HCT116 (cell line): ENCODE results near the gene SCFD1. TPM values are rescaled to one million over a fixed set of nuclear protein-coding genes. Genes with fewer than 3 reads are reported as not detected.

Experiments used
- ATAC-seq: fragments of 200-7000 bp; cut with Tn5 transposase; 2 replicates; pipeline ENCODE4 v1.9.1; 2020; ENCODE audit warnings: mild to moderate bottlenecking, moderate library complexity
- BruUV-seq: library from RNA; stranded (reverse); fragments of 400-500 nt; replicated peaks from 2 replicates; lab custom pipeline; 2021; lab: Mats Ljungman, UMichigan
- CTCF ChIA-PET: fragments of 300-600 bp; sonication (Branson Sonifier 250); formaldehyde crosslinking; loops from one replicate; lab custom pipeline; 2021; ENCODE audit warnings: antibody characterized with exemption; lab: Charles Lee
- POLR2A ChIA-PET: fragments of 300-600, 350-600 bp; sonication (Branson Sonifier 250); formaldehyde crosslinking; loops from one replicate; lab custom pipeline; 2021; ENCODE audit warnings: antibody characterized with exemption; lab: Charles Lee
- RAD21 ChIA-PET, 2 experiments: fragments of 300-600 bp; sonication (Branson Sonifier 250); formaldehyde crosslinking; loops; one replicate each; lab custom pipeline; 2023; ENCODE audit warnings: low total read pairs in 2 of 2; ENCODE audit not compliant: uncharacterized antibody in 2 of 2, unreplicated experiment in 2 of 2, low non-redundant PET in 1 of 2; lab: Charles Lee
- DNase-seq: peaks from one replicate; pipeline ENCODE4 v3.0.0-alpha.2; 2010; ENCODE audit warnings: low read depth, low spot score
- H2AFZ ChIP-seq: fragments of 200-600 bp; shearing (Covaris generic), sonication (generic); 2 replicates; pipeline ENCODE4 v1.6.1; 2017; ENCODE audit warnings: low read depth, mixed run types, mixed read lengths, antibody characterized with exemption, low read length; ENCODE audit not compliant: poor library complexity, severe bottlenecking
- H3K27ac ChIP-seq: 2 replicates; pipeline ENCODE4 v1.5.1; 2012; ENCODE audit warnings: low read depth, low read length
- H3K27me3 ChIP-seq: fragments of 200-600 bp; sonication (generic); 2 replicates; pipeline ENCODE4 v1.6.1; 2016; ENCODE audit warnings: mixed run types, low read length, mixed read lengths; ENCODE audit not compliant: insufficient read depth
- H3K36me3 ChIP-seq, 2 experiments: fragments of 200-500 bp in 1 of 2; fragments of 200-600 bp in 1 of 2; sonication (Bioruptor generic) in 1 of 2; sonication (generic) in 1 of 2; 2 replicates each; pipeline versions ENCODE4 v1.5.1 to v1.6.1; 2014 to 2016; ENCODE audit warnings: low read length in 2 of 2, inconsistent platforms in 1 of 2, mixed read lengths in 1 of 2, mixed run types in 1 of 2; ENCODE audit not compliant: insufficient read depth in 2 of 2, control insufficient read depth in 1 of 2
- H3K4me1 ChIP-seq, 2 experiments: fragments of 200-600 bp in 1 of 2; sonication (generic) in 1 of 2; 2 replicates each; pipeline versions ENCODE4 v1.5.1 to v1.6.1; 2012 to 2017; ENCODE audit warnings: low read length in 2 of 2, inconsistent platforms in 1 of 2, mild to moderate bottlenecking in 1 of 2, mixed read lengths in 1 of 2, mixed run types in 1 of 2, moderate library complexity in 1 of 2; ENCODE audit not compliant: insufficient read depth in 2 of 2, control insufficient read depth in 1 of 2
- H3K4me2 ChIP-seq: fragments of 200-600 bp; sonication (generic); 2 replicates; pipeline ENCODE4 v1.6.1; 2017; ENCODE audit warnings: mixed run types, low read length, mixed read lengths
- H3K4me3 ChIP-seq, 2 experiments: fragments of 200-600 bp in 1 of 2; sonication (generic) in 1 of 2; replicated peaks in 1 of 2; 2 replicates each; pipeline ENCODE4 v1.5.1; 2011 to 2016; ENCODE audit warnings: low read length in 2 of 2, control low read depth in 1 of 2, low read depth in 1 of 2, mild to moderate bottlenecking in 1 of 2, mixed read lengths in 1 of 2, mixed run types in 1 of 2
- H3K79me2 ChIP-seq: fragments of 200-600 bp; sonication (generic); 2 replicates; pipeline ENCODE4 v1.6.1; 2017; ENCODE audit warnings: mild to moderate bottlenecking, mixed run types, low read length, moderate library complexity, mixed read lengths; ENCODE audit not compliant: insufficient read depth
- H3K9ac ChIP-seq: fragments of 200-600 bp; sonication (generic); 2 replicates; pipeline ENCODE4 v1.6.1; 2016; ENCODE audit warnings: low read length, mixed read lengths
- H3K9me2 ChIP-seq: fragments of 200-600 bp; sonication (generic), shearing (Covaris generic); 2 replicates; pipeline ENCODE4 v1.6.1; 2017; ENCODE audit warnings: mixed run types, mild to moderate bottlenecking, moderate library complexity; ENCODE audit not compliant: insufficient read depth
- H3K9me3 ChIP-seq, 2 experiments: fragments of 200-500 bp in 1 of 2; fragments of 200-600 bp in 1 of 2; sonication (Bioruptor generic) in 1 of 2; sonication (generic) in 1 of 2; 2 replicates each; pipeline ENCODE4 v1.6.1; 2014 to 2017; ENCODE audit warnings: low read length in 2 of 2, mixed read lengths in 2 of 2, inconsistent platforms in 1 of 2, low read depth in 1 of 2, mild to moderate bottlenecking in 1 of 2, mixed run types in 1 of 2, moderate library complexity in 1 of 2; ENCODE audit not compliant: control insufficient read depth in 1 of 2, insufficient read depth in 1 of 2
- H4K20me1 ChIP-seq: fragments of 200-600 bp; sonication (generic), shearing (Covaris generic); 2 replicates; pipeline ENCODE4 v1.6.1; 2017; ENCODE audit warnings: mixed run types, mild to moderate bottlenecking, moderate library complexity; ENCODE audit not compliant: insufficient read depth
- CBX3 ChIP-seq: IDR thresholded peaks from 2 replicates; pipeline ENCODE4 v1.6.1; 2012; ENCODE audit warnings: low read depth
- CEBPB ChIP-seq: IDR thresholded peaks from 2 replicates; pipeline ENCODE4 v1.6.1; 2012; ENCODE audit warnings: low read depth
- EGR1 ChIP-seq: IDR thresholded peaks from 2 replicates; pipeline ENCODE4 v1.6.1; 2012; ENCODE audit warnings: low read depth
- ELF1 ChIP-seq: IDR thresholded peaks from 2 replicates; pipeline ENCODE4 v1.6.1; 2012; ENCODE audit warnings: low read depth, borderline replicate concordance
- EZH2 ChIP-seq: fragments of 200-600 bp; sonication (generic); IDR thresholded peaks from 2 replicates; pipeline ENCODE4 v1.6.1; 2017; ENCODE audit warnings: antibody characterized with exemption, mixed run types
- EZH2phosphoT487 ChIP-seq: fragments of 200-600 bp; IDR thresholded peaks from 2 replicates; pipeline ENCODE4 v1.6.1; 2018; ENCODE audit warnings: antibody characterized with exemption, borderline replicate concordance
- POLR2AphosphoS5 ChIP-seq: IDR thresholded peaks from 2 replicates; pipeline ENCODE4 v1.6.1; 2011; ENCODE audit warnings: mild to moderate bottlenecking, low read depth, low read length, moderate library complexity
- SRF ChIP-seq: IDR thresholded peaks from 2 replicates; pipeline ENCODE4 v1.6.1; 2012; ENCODE audit warnings: low read depth
- TCF7L2 ChIP-seq: IDR thresholded peaks from 2 replicates; pipeline ENCODE4 v1.7.0; 2011; ENCODE audit warnings: borderline replicate concordance, inconsistent platforms; ENCODE audit not compliant: insufficient read depth, insufficient read length; ENCODE audit errors: extremely low read depth
- YY1 ChIP-seq: IDR thresholded peaks from 2 replicates; pipeline ENCODE4 v1.6.1; 2011; ENCODE audit warnings: low read length, low read depth, moderate library complexity, mild to moderate bottlenecking; ENCODE audit not compliant: insufficient replicate concordance; ENCODE audit errors: extremely low read depth
- ZFX ChIP-seq: fragments of 450-650 bp; IDR thresholded peaks from 2 replicates; pipeline ENCODE4 v1.6.1; 2017
- ZNF274 ChIP-seq: fragments of 200-500 bp; sonication (Bioruptor generic); IDR thresholded peaks from 2 replicates; pipeline ENCODE4 v1.6.1; 2014; ENCODE audit warnings: mild to moderate bottlenecking, low read depth, low read length, inconsistent platforms
- intact Hi-C: fragments of 100-400 bp; cut with micrococcal nuclease; formaldehyde crosslinking; loops from 2 replicates; pipeline ENCODE4 v1.10.0; 2022
- total RNA-seq: library from RNA; stranded (reverse); gene quantifications from one replicate; pipeline ENCODE4 v1.2.1, GENCODE V29; 2021; ENCODE audit not compliant: unreplicated experiment
- TF ChIP-seq, protein P1 (sequence below): IDR thresholded peaks from 2 replicates; pipeline ENCODE4 v1.6.1; 2012
- TF ChIP-seq, protein P2 (sequence below), 3 experiments: fragments of 200-600 bp in 1 of 3; sonication (generic) in 1 of 3; IDR thresholded peaks in 2 of 3; conservative IDR thresholded peaks in 1 of 3; 2 replicates each; pipeline ENCODE4 v1.5.1; 2012 to 2017; ENCODE audit warnings: low read depth in 2 of 3, low read length in 2 of 3, antibody characterized with exemption in 1 of 3, borderline replicate concordance in 1 of 3, control low read depth in 1 of 3, mild to moderate bottlenecking in 1 of 3, mixed read lengths in 1 of 3, mixed run types in 1 of 3, moderate library complexity in 1 of 3; ENCODE audit not compliant: insufficient read depth in 1 of 3

SCFD1 gene
- total RNA-seq, 1 experiment from 2014 or later = 71.1 TPM

DNA sequence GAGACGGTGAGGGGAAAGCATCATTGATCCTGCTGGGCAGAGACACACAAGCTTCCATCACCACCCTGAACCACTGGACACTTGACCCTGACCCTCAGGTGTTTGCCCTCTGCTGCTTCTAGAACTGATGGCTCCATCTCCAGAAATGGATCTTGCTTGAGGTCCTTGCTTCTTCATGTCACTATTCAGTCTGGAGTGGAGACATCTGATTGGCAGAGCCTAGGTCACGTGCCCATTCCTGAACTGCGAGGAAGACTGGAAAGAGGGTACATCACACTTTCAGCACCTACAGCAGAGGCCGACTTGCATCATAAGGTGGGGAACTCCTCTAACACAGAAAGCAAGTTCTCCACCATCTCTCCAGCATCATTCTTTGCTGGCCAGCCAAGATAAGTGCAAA is 145.5 kb downstream of the SCFD1 start:
- no peak overlapping the region for H3K4me2 ChIP-seq
- H3K27ac ChIP-seq = no peak overlapping the region
- no peak for DNase-seq
- BruUV-seq = no TSS peak
- H3K36me3 ChIP-seq = no peaks in the 10 kb centered on the region
- H4K20me1 ChIP-seq = no peaks in the 10 kb centered on the region
- ChIA-PET POLR2A (no interaction called here), RAD21 (no interaction called here), CTCF (no interaction called here)
- H3K27me3 ChIP-seq = no peaks in the 10 kb centered on the region
- no peaks in the 10 kb centered on the region for H3K9me2 ChIP-seq
- intact Hi-C loops = no loop called here
- H3K79me2 ChIP-seq = no peaks in the 10 kb centered on the region
- H2AFZ ChIP-seq = no peak overlapping the region
- no peak overlapping the region for H3K9ac ChIP-seq
- no peak for TF ChIP-seq EZH2phosphoT487
- no peak for TF ChIP-seq ZNF274
- TF ChIP-seq ELF1 = no peak
- no peak for TF ChIP-seq YY1
- no peak for TF ChIP-seq ZFX
- TF ChIP-seq TCF7L2 = no peak
- TF ChIP-seq, protein P1, sequence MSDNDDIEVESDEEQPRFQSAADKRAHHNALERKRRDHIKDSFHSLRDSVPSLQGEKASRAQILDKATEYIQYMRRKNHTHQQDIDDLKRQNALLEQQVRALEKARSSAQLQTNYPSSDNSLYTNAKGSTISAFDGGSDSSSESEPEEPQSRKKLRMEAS = no peak
- TF ChIP-seq CBX3 = no peak
- no peak for TF ChIP-seq EZH2
- no peaks in the 10 kb centered on the region for H3K4me1 ChIP-seq
- no peak overlapping the region for H3K4me3 ChIP-seq
- H3K9me3 ChIP-seq = peaks cover 0 to 10% of the 10 kb centered on the region in 2 experiments; a peak in 2 of 4 replicates
- no peak for ATAC-seq

DNA sequence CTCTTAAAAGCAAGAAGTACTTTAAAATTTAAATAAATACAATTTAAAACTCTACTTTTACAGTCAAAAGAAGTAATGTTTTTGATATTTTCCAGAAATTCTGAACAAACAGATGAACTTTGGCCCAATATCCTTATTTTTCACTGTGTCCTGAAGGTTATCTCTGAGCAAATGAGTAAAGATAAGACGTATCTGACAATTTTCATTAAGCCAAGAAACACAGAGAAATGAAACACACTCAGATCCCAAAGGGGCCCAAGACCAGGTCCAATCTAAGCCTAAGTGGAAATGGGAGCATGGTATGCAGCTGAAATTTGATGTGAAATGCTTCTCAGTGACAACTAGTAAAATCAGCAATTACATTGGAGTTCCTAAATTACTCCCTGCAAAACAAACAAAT is 146.7 kb downstream of the SCFD1 start:
- DNase-seq (no peak), ATAC-seq (no peak)
- no peak for TF ChIP-seq POLR2AphosphoS5
- no peak for TF ChIP-seq CEBPB
- no peak for TF ChIP-seq SRF
- TF ChIP-seq, protein P1 = no peak
- TF ChIP-seq, protein P2, sequence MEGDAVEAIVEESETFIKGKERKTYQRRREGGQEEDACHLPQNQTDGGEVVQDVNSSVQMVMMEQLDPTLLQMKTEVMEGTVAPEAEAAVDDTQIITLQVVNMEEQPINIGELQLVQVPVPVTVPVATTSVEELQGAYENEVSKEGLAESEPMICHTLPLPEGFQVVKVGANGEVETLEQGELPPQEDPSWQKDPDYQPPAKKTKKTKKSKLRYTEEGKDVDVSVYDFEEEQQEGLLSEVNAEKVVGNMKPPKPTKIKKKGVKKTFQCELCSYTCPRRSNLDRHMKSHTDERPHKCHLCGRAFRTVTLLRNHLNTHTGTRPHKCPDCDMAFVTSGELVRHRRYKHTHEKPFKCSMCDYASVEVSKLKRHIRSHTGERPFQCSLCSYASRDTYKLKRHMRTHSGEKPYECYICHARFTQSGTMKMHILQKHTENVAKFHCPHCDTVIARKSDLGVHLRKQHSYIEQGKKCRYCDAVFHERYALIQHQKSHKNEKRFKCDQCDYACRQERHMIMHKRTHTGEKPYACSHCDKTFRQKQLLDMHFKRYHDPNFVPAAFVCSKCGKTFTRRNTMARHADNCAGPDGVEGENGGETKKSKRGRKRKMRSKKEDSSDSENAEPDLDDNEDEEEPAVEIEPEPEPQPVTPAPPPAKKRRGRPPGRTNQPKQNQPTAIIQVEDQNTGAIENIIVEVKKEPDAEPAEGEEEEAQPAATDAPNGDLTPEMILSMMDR (IDR thresholded peaks at IDR 0.05 in 2 of 3, conservative IDR thresholded peaks at IDR 0.05 in 1 of 3; ENCODE audit: borderline replicate concordance in 1 of 3, insufficient read depth in 1 of 3, low read depth in 2 of 3, low read length in 2 of 3) = no peak
- TF ChIP-seq EZH2phosphoT487 = no peak
- TF ChIP-seq EGR1 = no peak
- no peak for TF ChIP-seq ZNF274
- no peak overlapping the region for H3K4me3 ChIP-seq
- RAD21 ChIA-PET = no interaction called here
- no peaks in the 10 kb centered on the region for H3K9me2 ChIP-seq
- BruUV-seq = no TSS peak
- H3K27me3 ChIP-seq = no peaks in the 10 kb centered on the region
- POLR2A ChIA-PET = no interaction called here
- H2AFZ ChIP-seq = no peak overlapping the region
- no peak overlapping the region for H3K9ac ChIP-seq
- H3K27ac ChIP-seq = no peak overlapping the region
- H4K20me1 ChIP-seq = no peaks in the 10 kb centered on the region
- no peaks in the 10 kb centered on the region for H3K36me3 ChIP-seq
- H3K79me2 ChIP-seq = no peaks in the 10 kb centered on the region
- CTCF ChIA-PET = no interaction called here
- H3K4me1 ChIP-seq = no peaks in the 10 kb centered on the region
- intact Hi-C loops = no loop called here
- no peaks in the 10 kb centered on the region; a peak in 2 of 4 replicates for H3K9me3 ChIP-seq
- no peak overlapping the region for H3K4me2 ChIP-seq
